Thyroid gland (tissue), 4 donors: ENCODE measurements around the gene CCDC8. TPM values are rescaled to one million over a fixed set of nuclear protein-coding genes. Genes with fewer than 3 reads are reported as not detected.

Experiments
- DNase-seq, 2 donors: peaks; one replicate each; pipeline ENCODE4 v3.0.0-alpha.2; 2019
- H3K27ac ChIP-seq, 3 donors: fragments of 200-600 bp; sonication (generic); 1 replicate in 2 of 3; 2 replicates in 1 of 3; pipeline ENCODE4 v1.5.1; 2016 to 2019; ENCODE audit warnings: mild to moderate bottlenecking in 1 of 3, moderate library complexity in 1 of 3
- H3K27me3 ChIP-seq: fragments of 200-600 bp; sonication (generic); one replicate; pipeline ENCODE4 v1.5.1; 2019
- H3K36me3 ChIP-seq, 2 donors: fragments of 200-600 bp; sonication (generic); one replicate each; pipeline ENCODE4 v1.5.1; 2016 to 2019
- H3K4me1 ChIP-seq, 2 donors: fragments of 200-600 bp; sonication (generic); one replicate each; pipeline ENCODE4 v1.5.1; 2017 to 2019
- H3K4me3 ChIP-seq, 3 donors: fragments of 200-600 bp; sonication (generic); replicated peaks in 1 of 3; 1 replicate in 2 of 3; 2 replicates in 1 of 3; pipeline ENCODE4 v1.5.1; 2016; ENCODE audit warnings: mild to moderate bottlenecking in 1 of 3
- H3K9me3 ChIP-seq: fragments of 200-600 bp; sonication (generic); one replicate; pipeline ENCODE4 v1.5.1; 2017
- CTCF ChIP-seq, 6 experiments: fragments of 200-600 bp in 3 of 6; fragments of 450-650 bp in 3 of 6; sonication (generic) in 3 of 6; IDR thresholded peaks; one replicate each; pipeline ENCODE4 v1.5.1; 2016 to 2019; ENCODE audit warnings: antibody characterized with exemption in 6 of 6, mild to moderate bottlenecking in 2 of 6, inconsistent platforms in 1 of 6, moderate library complexity in 1 of 6
- POLR2A ChIP-seq, 2 donors: fragments of 450-650 bp; IDR thresholded peaks; one replicate each; pipeline ENCODE4 v1.6.1; 2017; ENCODE audit warnings: antibody characterized with exemption in 2 of 2, mild to moderate bottlenecking in 2 of 2, moderate library complexity in 1 of 2
- WGBS, 2 donors: methylation state at CpG; one replicate each; pipeline ENCODE4 v1.1.5; 2017; 5-methylcytosine and 5-hydroxymethylcytosine counted together
- intact Hi-C: fragments of 100-400 bp; cut with DNase I; formaldehyde crosslinking; loops from one replicate; pipeline ENCODE4 v1.15.1; 2023
- total RNA-seq, 4 donors: library from RNA; depleted of rRNA; stranded (reverse); fragments of >200 nt; gene quantifications; one replicate each; pipeline ENCODE4 v1.2.3, GENCODE V29; 2016

The CCDC8 gene
- total RNA-seq, 4 donors from 2014 or later = 16.8 to 34.9 (median 29.3) TPM

GRCh38 chr19:46412650-46413261 lies 608 bp downstream of the CCDC8 start:
- TF ChIP-seq CTCF (IDR thresholded peaks at IDR 0.05) (peak in 1 of 6 experiments; percentile 1), POLR2A (IDR thresholded peaks at IDR 0.05) (no peak)
- H3K27me3 ChIP-seq = no peaks in the 10 kb centered on the region
- no peaks in the 10 kb centered on the region for H3K36me3 ChIP-seq
- H3K4me1 ChIP-seq = peaks cover 33 to 44% of the 10 kb centered on the region in 2 donors
- no peaks in the 10 kb centered on the region for H3K9me3 ChIP-seq
- peak overlapping the region; percentile 16 to 42 (median 37) for H3K4me3 ChIP-seq
- 7 to 8% methylated on average over 9 to 21 of the region's 29 CpGs for WGBS, 2 donors
- intact Hi-C loops = no loop called here
- H3K27ac ChIP-seq = peak overlapping the region; percentile 69 to 84 (median 75)
- DNase-seq = no peak

DNA sequence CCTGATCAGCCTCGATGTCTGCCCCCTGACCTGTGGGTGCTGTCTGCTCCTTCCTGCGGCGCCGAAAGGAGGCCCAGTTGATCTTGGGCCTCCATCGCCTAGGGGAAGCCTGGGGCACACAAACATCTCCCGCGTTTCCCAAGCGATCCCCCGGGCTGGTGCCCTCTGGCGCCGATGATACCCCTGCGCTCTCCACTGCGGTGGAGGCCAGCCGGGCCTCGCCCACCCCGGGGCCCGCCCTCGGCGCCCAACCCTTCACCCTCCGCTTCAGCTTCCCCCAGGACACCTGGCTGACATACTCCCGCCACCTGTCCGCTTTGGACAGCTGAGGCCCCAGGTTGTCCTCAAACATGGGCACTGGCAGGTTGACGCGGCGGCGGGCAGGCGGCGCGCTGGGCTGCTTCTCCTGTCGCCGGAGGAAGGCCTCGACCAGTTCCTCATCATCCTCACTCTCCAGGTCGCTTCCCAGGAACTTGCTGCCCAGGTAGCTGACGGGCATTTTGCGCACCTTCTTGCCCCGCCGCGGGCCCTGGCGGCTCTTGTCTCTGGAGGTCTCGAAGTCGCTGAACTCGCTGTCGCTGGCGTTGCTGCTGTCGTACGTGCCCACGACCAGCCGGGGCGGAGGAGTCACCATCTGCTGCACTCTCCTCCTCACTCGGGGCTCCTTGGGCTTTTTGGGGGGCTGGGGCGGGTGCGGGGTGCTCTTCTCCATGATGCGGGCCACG lies 1.3 kb downstream of the CCDC8 start:
- Histone ChIP-seq H3K27ac (peak overlapping the region in 2 of 3 donors; percentile 69 to 84), H3K27me3 (no peaks in the 10 kb centered on the region), H3K4me1 (peaks cover 33 to 44% of the 10 kb centered on the region in 2 donors), H3K9me3 (no peaks in the 10 kb centered on the region), H3K36me3 (no peaks in the 10 kb centered on the region), H3K4me3 (peak overlapping the region; percentile 16 to 42 (median 37))
- TF ChIP-seq CTCF (IDR thresholded peaks at IDR 0.05) = peak in 2 of 6 experiments; percentile 1 to 17
- TF ChIP-seq POLR2A (IDR thresholded peaks at IDR 0.05) = no peak
- 28 to 43% methylated on average over 2 to 34 of the region's 54 CpGs for WGBS, 2 donors
- peak; percentile 35 to 38 for DNase-seq
- intact Hi-C loops = no loop called here

DNA sequence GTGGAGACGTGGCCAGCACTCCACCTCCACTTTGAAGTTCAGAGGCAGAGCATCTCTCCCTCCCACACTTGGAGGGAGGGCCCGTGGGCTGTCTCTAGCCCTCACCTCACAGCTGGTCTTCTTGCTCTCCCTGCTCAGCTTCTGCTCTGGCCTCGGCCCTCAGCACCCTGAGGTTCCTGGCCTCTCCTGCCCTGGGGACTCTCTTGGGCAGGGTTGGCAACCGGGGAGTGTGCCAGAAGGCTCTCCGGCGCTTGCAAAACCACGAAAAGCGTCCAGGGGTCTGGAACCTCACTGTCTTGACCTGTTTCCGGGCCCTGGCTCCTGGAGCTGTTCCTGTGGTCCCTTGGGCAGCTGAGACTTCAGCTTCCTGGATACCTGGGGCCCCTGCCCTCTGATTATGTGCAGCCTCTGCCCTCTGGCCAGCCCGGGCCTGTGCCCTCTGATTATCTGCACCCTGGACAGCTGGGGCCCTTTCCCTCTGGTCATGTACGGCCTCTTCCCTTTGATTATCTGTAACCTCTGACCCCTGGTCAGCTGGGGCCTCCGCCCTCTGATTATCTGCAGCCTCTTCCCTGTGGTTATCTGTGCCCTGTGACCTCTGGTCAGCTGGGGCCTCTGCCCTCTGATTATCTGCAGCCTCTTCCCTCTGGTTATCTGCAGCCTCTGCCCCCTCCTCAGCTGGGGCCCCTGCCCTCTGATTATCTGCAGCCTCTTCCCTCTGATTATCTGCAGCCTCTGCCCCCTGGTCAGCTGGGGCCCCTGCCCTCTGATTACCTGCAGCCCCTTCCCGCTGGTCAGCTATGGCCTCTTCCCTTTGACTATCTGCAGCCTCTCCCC lies 2.1 kb downstream of the CCDC8 start:
- Histone ChIP-seq H3K27me3 (no peaks in the 10 kb centered on the region), H3K4me1 (peaks cover 33 to 39% of the 10 kb centered on the region in 2 donors), H3K9me3 (no peaks in the 10 kb centered on the region), H3K27ac (peak overlapping the region in 2 of 3 donors; percentile 69 to 84), H3K4me3 (peak overlapping the region; percentile 16 to 42 (median 37)), H3K36me3 (no peaks in the 10 kb centered on the region)
- no peak for DNase-seq
- intact Hi-C loops = no loop called here
- 56 to 66% methylated on average over 6 to 12 of the region's 13 CpGs for WGBS, 2 donors
- TF ChIP-seq POLR2A (IDR thresholded peaks at IDR 0.05) (no peak), CTCF (IDR thresholded peaks at IDR 0.05) (no peak)

- Histone ChIP-seq H3K9me3 (no peaks in the 10 kb centered on the region), H3K4me3 (no peak overlapping the region), H3K27me3 (no peaks in the 10 kb centered on the region), H3K27ac (no peak overlapping the region), H3K4me1 (peaks cover 28 to 30% of the 10 kb centered on the region in 2 donors), H3K36me3 (no peaks in the 10 kb centered on the region)
- no peak for DNase-seq
- WGBS, 2 donors = 80 to 83% methylated on average over 13 of the region's 13 CpGs
- TF ChIP-seq CTCF (IDR thresholded peaks at IDR 0.05) (no peak), POLR2A (IDR thresholded peaks at IDR 0.05) (no peak)
- intact Hi-C loops = no loop called here
These were observed 2.9 kb downstream of the CCDC8 start for GRCh38 chr19:46410205-46411087.
